Fibroblast of skin of left quadriceps (primary cell): ENCODE measurements around the gene TMEM174.
A peak's percentile ranks its signal among the peaks of the same experiment; 100 is the strongest.

Source experiments
- DNase-seq, 2 experiments: peaks; one replicate each; pipeline ENCODE4 v3.0.0-alpha.2; 2013; ENCODE audit warnings: low read depth in 2 of 2

TMEM174 gene, protein sequence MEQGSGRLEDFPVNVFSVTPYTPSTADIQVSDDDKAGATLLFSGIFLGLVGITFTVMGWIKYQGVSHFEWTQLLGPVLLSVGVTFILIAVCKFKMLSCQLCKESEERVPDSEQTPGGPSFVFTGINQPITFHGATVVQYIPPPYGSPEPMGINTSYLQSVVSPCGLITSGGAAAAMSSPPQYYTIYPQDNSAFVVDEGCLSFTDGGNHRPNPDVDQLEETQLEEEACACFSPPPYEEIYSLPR

DNA sequence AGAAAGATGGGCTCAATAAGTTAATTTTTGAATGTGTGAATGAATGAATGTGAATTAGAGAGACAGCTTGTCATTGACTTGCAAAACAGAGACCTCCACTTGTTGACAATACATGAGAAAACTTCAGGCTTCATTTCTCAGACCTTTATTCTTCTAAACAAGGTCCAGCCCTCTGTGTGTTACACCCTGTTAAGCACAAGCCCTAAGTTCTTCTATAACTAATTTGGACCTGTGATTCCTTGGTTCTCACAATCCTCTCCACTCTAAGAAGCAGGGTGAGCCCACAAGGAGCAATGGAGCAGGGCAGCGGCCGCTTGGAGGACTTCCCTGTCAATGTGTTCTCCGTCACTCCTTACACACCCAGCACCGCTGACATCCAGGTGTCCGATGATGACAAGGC is at the start of gene TMEM174:
Gene TMEM174 (plus strand): TSS at position 243 of the 400 bp plus-strand sequence. CDS start 51 bp downstream, at position 294.
- no peak for DNase-seq

DNA sequence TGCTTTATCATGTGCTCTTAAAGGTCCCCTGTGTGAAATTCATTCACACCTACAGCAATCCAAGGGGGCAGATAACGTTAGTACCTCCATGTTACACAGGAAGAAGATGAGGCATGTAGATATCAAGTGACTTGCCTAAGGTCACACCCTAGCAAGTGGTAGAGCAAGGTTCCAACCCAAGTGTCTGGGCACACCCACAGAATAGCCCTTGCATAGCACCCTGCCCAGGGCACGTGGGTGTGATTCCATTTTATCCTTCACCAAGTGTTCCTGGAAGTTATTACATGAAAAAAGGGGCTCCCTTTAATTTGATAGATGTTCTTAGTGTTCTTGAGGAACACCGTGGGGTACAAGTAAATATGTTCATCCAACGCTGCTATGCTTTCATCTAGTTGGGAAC is 47.7 kb upstream of the TMEM174 start:
- DNase-seq: no peak

DNA sequence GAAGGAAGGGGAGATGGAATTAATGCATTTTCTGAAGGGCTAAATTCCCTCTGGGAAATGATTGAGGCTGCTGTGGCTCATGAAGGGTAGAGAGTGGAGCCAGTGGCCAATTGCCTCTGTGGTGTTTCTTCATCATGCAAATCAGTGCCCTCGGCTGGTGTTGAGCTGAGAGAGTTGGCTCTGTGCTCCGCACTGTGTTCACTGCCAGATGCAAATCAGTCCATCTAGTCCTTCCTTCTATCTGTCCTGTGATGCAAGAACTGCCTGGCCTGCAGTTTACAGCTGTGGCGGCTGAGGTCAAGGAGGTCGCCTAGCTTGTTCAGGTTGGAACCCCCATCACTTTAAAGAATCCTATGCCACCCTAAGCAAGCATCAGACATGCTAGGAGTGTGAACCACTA is 46.6 kb upstream of the TMEM174 start:
- no peak for DNase-seq

DNA sequence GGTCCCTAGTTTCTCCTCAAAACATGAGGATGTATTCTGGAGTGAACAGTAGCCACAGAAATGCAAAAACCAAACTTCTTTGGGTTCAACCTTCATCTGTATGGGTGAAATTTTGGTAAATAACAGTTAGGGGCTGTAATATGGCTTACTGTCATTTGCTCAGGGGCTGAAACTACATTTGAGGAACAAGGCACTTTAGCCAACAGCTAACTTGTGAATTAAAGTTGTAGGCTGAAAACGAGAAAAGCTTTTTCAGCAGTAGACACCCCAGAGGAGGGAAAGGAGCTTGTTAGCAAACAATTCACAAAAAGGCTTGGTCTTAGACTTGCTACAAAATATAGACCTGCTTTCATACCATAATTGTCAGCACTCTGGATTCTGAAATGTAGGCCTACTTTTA is 46.0 kb upstream of the TMEM174 start:
- no peak for DNase-seq

DNA sequence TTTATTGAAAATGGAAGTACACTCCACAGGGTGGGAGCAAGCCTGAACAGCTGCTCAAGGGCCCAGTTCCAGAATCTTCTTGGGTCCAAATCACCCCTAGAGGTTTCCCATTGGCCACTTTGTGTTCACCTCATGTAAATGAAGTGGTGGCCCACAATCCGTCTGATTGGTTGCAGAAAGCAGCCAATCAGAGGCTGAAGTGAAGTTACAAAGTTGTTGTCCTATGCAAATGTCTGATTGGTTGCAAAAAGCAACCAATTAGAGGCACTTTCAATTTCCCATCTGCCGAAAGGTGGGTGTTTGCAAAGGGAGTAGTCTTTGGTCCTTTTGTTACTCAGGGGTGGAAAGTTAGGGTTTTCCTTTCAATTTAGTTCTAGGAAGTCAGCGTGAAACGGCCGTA is 43.9 kb upstream of the TMEM174 start:
- DNase-seq: no peak

DNA sequence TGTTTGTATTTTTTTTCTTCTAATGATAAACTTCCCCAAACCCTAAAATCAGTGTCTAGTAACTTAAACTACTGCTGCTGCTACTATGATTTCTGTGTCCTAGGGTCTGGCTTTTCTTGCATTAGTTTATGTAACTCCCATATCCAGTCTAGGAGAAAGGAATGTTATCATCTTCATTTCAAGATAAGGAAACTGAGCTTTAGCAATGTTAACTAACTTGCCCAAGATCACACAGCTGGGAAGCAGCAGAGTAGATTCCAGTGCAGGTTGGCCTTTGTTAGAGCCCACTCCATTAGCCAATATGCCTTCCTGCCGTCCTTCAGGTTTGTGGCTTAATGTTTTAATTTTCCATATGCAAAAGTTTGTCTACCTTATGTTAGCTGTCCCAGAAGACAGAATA is 42.2 kb upstream of the TMEM174 start:
- DNase-seq: no peak

DNA sequence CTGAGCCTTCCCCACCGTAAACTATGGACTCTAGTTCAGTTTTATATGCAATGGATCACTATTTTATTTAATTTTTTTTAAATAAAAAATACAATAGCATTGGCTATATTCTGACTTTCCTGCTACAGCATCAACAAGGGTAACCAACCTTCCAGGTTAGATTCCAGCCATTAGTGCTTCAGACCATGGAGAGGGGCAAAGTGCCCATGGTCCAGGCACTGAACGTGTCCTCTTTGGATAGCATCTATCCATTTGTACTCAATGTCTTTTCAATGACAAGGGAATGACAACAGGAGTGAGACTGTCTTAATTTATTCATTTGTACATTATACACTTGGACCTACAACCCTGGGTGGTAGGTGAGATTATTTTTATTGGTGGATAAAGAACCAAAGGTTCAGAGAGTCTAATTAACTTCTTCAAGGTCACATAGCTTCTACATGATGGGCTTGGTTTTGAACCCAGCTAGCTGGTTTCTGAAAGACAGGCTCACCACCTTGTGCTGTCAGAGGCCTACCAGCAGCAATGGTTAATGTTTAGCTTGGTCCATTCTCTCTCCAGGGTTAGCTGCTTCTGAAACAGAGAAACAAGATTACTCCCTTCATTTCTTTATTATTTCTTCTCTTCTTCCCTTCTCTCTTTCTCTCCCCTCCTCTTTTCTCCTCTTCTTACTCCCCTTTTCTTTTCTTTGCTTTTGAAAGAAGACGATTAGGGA is 41.1 kb upstream of the TMEM174 start:
- DNase-seq: no peak

DNA sequence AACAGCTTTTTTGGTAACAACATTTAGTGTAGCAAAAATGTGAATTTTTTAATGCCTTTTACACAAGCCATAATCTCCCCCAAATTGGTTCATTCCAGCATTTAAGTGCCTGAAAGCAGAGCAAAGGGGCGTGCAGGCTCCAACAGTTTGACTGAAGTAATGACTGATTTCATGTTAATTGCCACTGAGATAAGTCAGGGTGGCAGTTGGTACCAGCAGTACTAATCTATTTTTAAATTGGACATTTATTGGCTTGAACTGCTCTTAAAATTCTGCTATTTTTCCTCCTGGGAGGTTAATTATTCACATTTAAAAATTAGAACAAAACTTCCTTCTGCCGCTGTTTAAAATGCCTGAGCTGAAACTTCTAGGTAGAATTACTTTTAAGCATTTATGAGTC is 40.2 kb upstream of the TMEM174 start:
- DNase-seq: no peak

DNA sequence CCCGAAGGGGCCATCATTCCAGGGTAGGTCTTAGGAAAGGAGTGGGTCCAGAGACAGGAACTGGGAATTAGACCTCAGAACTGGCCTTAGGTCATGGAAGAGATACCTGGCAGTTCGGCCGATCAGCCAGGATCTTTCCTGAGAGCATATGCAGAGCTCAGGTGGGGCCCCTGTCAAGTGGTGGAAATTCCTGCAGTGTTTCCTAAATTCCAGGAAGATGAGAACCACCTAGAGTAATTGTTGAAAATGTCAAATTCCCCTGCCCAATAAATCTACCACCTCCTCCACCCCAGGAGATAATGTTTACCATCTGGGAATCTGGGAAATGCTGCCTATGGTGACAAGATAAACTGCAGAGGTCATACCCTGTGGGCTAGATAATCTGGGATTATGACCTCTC is 38.0 kb upstream of the TMEM174 start:
- DNase-seq: no peak

DNA sequence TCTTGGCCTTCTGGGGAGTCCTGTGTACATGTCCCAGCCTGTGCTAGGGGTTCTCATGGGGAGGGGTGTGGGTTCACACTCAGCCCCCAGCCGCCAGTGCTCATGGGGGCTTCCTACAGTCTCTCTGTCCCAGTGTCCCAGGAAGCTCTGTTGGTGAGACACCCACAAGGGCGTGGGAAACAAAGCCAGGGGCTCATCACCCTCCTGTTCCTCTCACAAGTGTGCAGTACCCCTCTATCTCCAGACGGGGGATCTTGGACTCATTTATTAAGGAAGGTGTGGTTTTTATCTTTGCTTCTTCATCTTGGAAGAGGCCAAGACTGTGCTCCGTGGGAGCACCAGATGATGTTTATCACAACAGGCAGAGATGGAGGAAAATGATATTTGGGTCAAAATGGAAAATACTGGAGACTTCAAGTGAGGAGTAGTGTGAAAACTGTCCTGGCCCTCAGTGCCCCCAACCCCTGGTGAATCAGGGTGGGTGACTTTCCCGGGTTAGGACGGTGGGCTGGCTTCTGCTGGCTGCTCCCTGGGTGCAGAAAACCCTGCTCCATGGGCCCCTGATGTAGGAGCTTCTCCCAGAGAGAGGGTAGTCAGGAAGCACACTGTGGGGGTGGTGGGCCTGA is 37.5 kb upstream of the TMEM174 start:
- peak; percentile 42 to 47 for DNase-seq

DNA sequence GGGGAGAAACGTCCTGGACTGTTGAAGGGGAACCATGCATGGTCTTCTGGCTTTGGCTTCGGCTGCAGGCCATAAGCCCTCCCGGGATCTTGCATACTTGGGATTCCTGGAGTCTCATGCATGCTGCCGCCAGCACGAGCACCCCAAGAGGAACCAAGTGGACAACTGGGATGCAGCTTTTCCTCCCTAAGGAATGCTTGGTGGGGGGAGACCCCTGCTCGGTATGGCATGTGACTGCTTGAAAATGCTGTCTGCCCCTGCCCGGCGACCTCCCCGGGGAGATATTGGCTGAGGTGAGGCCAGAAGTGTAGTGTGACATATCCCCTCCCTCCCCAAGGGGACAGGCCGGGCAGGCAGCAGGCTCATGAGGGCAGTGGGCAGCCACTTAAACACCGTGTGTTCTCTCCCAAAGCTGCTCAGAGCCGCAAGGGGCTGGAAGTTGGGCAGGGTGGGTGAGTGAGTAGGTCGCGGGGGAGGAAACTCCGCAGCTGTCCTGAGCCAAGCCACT is 36.9 kb upstream of the TMEM174 start:
- no peak for DNase-seq

DNA sequence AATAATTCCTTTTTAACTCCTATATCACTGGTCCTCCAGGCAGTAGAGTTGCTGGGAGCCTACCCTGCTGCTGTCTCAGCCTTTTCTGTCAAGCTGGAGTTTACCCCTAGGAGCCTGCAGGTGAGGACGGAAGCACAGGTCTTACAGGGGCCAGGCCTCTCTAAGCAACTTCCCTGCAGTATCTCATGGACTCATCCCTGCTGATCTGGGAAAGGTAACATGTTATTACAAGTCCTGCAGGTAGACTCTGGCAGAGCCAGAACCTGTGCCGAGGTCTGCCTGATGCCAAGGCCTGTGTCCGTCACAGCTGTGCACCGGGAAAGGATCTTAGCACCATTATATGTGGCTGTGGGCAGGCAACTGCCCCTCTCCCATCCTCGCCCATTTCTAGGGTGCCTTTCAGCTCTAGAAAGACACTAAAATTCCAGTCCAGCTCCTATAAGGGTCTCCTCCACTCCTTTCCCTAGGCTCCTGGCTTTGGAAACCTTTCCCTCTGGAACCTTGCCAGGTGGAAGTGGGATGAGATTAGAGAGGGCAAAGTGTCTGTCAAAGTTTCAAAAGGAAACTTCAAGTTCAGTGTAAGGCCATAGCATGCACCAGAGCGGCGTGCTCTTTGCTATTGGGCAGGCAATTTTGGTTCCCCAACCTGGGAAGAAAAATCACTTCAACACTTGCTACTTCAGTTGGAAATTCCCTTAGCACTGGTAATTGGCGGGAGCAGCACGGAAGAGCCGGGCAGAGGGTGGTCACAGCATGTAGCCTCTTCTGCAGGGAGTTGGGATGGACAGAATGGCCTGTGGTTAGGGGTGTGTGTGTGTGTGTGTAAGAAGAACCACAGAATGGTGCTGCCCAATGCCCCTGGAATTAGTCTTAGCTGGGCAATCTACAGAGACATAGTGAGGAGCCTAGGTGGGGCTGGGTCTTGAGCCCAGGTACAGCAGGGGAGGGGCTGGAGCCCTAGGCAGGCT is 35.1 kb upstream of the TMEM174 start:
- no peak for DNase-seq

DNA sequence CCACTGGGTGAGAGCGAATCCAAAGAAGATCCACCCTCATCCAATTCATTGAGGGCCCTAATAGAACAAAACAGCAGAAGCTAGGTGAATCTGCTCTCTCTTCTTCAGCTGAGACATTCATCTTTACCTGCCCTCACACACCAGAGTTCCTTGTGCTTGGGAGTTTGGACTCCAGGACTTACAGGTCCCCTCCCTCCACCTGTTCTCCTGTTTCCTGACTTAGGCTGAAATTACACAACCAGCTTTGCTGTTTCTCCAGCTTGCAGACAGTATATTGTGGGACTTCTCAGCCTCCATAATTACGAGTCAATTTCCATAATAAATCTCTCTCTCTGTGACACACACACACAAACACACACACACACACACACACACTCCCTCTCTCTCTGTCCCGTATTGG is 33.5 kb upstream of the TMEM174 start:
- no peak for DNase-seq

DNA sequence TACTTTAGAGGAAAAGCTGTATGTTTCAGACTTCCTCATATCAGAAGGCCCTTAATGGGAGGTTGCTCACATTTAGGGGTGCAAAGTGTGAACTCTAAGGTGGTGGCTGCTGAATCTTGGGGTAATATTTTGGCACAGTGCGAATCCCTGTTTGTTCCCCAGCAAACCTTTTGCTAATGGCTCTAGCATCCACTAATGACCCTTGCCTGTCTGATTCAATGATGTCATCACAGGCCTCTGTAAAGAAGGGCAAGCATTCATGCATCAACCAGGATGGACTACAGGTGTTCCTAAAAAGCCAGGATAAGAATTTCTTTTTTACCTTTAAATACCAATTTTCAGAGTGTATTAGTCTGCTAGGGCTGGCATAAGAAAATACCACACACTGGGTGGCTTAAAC is 32.2 kb upstream of the TMEM174 start:
- DNase-seq: no peak

DNA sequence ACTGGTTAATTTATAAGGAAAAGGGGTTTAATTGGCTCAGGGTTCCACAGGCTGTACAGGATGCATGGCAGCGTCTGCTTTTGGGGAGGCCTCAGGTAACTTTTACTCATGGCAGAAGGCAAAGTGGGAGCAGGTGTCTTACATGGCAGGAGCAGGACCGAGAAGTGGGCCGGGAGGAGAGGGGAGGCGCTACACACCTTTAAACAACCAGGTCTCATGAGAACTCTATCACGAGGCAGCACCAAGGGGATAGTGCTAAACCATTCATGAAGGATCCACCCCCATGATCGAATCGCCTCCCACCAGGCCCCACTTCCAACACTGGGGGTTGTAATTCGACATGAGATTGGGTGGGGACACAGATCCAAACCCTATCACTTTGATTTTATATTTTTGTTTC is 31.0 kb upstream of the TMEM174 start:
- DNase-seq: no peak

DNA sequence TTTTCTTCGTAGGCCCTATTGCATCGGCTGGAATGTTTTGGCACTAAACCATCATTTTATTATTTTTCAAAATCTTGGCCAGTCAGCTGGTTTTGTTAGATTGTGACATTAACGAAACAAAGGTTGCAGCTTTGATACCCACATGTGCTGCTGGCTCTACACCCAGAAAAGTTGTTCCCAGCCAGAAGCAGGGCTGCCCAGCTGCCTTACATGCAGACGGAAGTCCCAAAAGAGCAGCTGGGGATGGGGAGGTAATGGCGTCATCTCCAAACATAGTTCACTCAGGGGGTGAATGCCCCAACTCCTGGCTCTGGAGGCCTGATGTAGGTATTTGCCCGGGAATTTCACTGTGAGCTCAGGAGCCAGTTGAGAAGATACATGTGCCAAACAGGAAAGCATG is 29.3 kb upstream of the TMEM174 start:
- DNase-seq: no peak

DNA sequence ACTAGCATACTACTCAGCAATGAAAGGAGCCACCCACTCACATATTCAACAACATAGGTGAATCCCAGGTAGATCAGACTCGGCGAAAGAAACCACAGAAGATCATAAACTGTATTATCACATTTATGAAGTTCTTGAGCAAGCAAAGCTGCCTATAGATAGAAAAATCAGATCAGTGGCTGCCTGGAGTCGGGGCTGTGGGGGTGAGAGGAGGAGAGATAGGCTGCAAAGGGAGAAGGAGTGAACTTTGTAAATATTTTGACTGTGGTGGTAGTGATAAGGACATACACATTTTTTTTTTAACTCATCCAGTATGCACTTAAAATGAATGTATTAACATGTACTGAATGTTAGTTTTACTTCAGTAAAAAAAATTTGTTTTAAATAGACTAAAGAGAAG is 23.5 kb upstream of the TMEM174 start:
- DNase-seq: no peak

DNA sequence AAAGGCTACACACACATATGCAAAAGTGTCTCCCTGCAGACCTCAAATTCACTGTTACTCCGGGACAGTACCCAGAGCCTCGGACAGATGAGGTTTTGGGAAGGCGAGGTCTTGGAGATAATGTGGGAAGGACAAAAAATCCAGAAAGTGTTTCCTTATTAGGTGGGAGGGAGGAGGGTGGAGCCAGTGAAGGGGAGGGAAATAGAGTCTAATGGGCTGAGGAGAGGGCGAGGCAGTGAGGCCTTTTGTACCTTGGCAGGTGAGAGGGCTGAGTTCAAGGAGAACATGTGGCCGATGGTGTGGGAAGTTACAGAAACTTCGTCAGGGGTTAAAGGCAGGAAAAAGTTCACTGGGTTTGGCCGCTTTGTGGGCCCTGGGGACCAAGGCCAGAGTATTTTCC is 22.1 kb upstream of the TMEM174 start:
- DNase-seq: no peak

DNA sequence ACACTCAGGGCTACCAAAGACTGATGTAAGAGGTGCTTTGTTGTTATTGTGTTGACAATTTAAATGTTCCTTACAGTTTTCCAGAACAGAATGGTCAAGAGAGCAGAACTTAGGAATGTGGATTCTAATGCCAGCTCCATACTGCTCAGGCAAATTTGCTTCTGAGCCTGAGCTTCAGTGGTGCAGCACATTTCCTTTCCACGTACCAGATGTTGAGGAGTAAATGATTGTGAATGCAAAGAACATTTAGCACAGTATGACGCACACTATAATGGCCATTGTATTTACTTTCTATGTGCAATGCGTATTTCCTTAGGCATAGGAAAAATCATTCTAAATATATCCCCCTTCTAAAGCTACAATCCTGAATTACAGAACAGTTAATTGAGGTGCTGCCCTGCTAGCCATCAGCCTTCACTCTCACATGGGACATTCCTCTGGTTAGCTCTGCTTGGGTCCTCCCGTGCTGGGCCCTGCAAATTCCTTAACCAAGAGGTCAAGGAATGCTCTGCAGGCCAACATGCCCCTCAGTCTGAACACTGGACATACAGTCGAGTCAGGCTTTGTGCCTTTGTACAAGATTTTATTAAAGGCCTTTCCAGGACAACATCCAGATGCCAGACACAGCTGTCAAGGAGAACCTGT is 21.1 kb upstream of the TMEM174 start:
- no peak for DNase-seq

DNA sequence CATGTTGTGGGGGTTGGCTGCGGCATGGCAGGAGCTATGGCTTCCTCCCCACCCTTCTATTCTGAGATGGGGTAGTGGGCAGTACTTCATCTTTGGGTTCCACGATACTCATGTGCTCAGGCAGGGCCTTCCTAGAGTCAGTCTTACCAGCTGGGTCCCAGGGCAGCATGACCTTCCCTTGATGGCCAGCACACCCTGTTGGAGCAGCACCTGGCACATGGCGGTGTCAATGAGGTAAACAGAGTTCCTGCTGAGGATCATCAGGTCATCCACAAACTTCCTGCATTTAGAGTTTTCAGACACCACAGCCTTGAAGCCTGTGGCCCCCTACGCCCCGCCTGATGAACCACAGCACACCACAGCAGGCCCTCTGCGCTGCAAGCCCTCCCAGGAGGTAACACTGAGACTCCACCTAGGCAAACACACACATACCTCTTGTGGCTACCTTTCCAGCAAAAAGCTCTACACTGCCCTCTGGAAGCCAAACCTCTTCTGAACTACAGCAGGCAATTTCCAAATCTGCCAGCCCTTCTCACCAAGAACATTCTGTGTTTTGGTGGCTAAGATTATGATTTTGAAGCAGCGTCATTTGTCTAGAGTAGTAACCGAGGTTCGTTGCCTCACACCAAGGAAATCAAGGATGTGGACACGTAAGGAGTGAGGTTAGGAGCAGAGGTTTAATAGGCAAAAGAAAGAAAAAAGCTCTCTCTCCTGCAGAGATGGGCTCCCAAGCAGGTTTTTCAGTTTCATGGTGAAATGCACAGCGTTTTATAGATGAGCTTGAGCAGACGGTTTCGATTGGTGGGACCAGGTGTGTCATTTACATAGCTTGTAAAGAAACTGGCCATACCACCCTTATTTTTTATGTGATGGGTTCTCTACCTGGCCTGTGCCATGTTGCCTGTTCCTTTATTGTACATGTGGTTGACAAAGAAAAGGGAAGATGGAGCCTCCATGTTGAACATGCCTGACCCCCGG is 20.3 kb upstream of the TMEM174 start:
- DNase-seq: no peak
